ENCODE results near the gene MICU2. TPM values are rescaled to one million over a fixed set of nuclear protein-coding genes. Genes with fewer than 3 reads are reported as not detected.
A peak's percentile ranks its signal among the peaks of the same experiment; 100 is the strongest.

The MICU2 gene, protein sequence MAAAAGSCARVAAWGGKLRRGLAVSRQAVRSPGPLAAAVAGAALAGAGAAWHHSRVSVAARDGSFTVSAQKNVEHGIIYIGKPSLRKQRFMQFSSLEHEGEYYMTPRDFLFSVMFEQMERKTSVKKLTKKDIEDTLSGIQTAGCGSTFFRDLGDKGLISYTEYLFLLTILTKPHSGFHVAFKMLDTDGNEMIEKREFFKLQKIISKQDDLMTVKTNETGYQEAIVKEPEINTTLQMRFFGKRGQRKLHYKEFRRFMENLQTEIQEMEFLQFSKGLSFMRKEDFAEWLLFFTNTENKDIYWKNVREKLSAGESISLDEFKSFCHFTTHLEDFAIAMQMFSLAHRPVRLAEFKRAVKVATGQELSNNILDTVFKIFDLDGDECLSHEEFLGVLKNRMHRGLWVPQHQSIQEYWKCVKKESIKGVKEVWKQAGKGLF
- 10 to 100 TPM; 25.4 to 28.4 TPM for total RNA-seq
- 44.6 TPM for polyA plus RNA-seq (2013, experiment 1 of 2)
- polyA plus RNA-seq (2013, experiment 2 of 2) = 38.1 TPM
- 34.8 to 82.0 (median 60.0) reads per million in 172 experiments for total RNA-seq

DNA sequence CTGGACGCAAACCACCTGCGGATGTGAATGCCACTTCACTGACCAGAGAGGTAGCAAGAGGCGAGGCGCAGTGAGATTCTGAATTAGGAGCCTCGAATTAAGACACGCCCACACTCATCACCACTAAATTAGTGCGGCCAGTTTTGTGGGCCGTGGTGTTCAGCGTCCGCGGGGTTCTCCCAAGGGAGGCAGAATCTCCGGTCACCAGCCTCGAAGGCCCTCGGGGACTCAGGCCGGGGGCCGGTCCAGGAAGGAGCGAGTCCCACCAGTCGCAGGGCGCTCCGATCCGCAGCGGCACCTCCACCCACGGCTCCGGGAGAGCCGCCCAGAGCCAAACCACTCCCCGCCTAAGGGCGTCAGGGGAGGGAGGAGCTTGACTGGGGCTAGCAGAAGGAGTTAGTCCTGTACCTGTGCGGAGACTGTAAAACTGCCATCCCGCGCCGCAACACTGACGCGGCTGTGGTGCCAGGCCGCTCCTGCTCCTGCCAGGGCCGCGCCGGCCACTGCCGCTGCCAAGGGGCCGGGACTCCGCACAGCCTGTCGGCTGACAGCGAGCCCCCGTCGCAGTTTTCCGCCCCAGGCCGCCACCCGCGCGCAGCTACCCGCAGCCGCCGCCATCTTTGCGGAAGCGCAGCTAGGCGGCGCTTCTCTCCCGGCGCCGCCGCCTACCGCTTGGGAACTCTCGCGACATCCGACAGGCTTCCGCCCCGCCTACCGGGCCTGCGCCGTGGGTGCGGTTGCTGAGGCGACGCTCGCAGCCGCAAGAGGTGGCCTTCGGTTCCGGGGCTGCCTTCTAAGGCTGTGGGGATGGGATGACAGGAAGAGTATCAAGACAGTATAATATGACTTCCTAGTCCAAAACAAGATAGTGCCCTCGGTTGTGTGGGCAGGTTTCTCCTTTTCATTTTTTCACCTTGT is at the start of gene MICU2:
Gene MICU2 (minus strand): TSS at position 640 of the 918 bp plus-strand sequence. CDS start 22 bp downstream, at position 618.
- Mint-ChIP-seq H3K27me3 (peaks cover 10% of the 10 kb centered on the region), H3K36me3 (ENCODE audit: low read depth) (peaks cover 29% of the 10 kb centered on the region), H3K4me3 (peak within 1 kb of the TSS; percentile 97), H3K4me1 (ENCODE audit: low read depth) (peaks cover 45% of the 10 kb centered on the region), H3K9me3 (no peaks in the 10 kb centered on the region), H3K27ac (peak within 1 kb of the TSS; percentile 95)
- ATAC-seq (ENCODE audit: poor library complexity) = peak; percentile 93
- ChIA-PET CTCF (interaction anchor here (0.7 to 0.9 kb wide), 4 partner anchors 34 to 306 kb away, joined by 3 to 4 read pairs (median 3); no protein-coding TSS in a partner anchor), POLR2A (interaction anchor here (0.6 to 3.8 kb wide), 31 partner anchors 8 to 1740 kb away, joined by 3 to 72 read pairs (median 5); partner anchors contain the start of genes EEF1AKMT1, FGF9, MRPL57 and SKA3)
- peak within 1 kb of the TSS; percentile 91 to 97 for H3K27ac ChIP-seq (ENCODE audit: low read depth in 1 of 2, low read length in 2 of 2)
- intact Hi-C loops (cut with DNase I, micrococcal nuclease) = loop anchor here (2.0 to 10.0 kb wide), 11 partner anchors 67 to 1971 kb away; partner anchors contain the start of genes FGF9 (in 2 of the 2), MRPL57 (in 1 of the 2), SKA3 (in 1 of the 2) and TNFRSF19 (in 1 of the 2)
- H3K4me1 ChIP-seq (ENCODE audit: insufficient read depth, low read length) = peaks cover 28% of the 10 kb centered on the region
- peak; percentile 91 to 98 (median 95) for DNase-seq
- H3K36me3 ChIP-seq (ENCODE audit: insufficient read depth, low read length) = no peaks in the 10 kb centered on the region
- peak within 1 kb of the TSS; percentile 88 for H3K4me3 ChIP-seq (ENCODE audit: low read length)
- no peaks in the 10 kb centered on the region for H3K9me3 ChIP-seq (ENCODE audit: control insufficient read depth in 1 of 2, insufficient read depth in 1 of 2, low read length in 2 of 2)
- peaks cover 0 to under 1% of the 10 kb centered on the region in 2 experiments for H3K27me3 ChIP-seq (ENCODE audit: control insufficient read depth in 1 of 2, insufficient read depth in 2 of 2, low read length in 2 of 2)
- TF ChIP-seq, protein P1, sequence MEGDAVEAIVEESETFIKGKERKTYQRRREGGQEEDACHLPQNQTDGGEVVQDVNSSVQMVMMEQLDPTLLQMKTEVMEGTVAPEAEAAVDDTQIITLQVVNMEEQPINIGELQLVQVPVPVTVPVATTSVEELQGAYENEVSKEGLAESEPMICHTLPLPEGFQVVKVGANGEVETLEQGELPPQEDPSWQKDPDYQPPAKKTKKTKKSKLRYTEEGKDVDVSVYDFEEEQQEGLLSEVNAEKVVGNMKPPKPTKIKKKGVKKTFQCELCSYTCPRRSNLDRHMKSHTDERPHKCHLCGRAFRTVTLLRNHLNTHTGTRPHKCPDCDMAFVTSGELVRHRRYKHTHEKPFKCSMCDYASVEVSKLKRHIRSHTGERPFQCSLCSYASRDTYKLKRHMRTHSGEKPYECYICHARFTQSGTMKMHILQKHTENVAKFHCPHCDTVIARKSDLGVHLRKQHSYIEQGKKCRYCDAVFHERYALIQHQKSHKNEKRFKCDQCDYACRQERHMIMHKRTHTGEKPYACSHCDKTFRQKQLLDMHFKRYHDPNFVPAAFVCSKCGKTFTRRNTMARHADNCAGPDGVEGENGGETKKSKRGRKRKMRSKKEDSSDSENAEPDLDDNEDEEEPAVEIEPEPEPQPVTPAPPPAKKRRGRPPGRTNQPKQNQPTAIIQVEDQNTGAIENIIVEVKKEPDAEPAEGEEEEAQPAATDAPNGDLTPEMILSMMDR (IDR thresholded peaks at IDR 0.05) = no peak

DNA sequence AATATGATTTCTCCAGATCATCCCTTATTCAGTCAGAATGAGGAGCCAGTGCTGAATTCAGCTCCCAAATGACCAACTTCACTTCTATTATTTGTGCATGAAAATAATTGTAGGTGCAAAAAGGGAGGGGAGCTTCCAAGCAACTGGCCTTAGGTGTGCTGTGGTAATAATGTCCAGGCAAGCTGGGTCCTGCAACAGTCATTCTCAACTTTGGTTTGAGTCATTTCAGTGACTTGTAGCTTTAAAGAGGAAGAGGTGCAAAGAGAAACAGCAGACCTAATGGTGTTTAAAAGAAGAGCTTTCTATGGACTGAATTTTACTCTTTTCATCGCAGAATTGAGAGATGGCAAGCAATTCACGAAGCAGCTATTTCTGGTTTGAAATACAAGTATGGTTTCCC is 37.7 kb upstream of the MICU2 start:
- H3K4me3 Mint-ChIP-seq = no peak overlapping the region
- Histone ChIP-seq H3K36me3 (ENCODE audit: insufficient read depth, low read length) (no peaks in the 10 kb centered on the region), H3K27me3 (ENCODE audit: control insufficient read depth in 1 of 2, insufficient read depth in 2 of 2, low read length in 2 of 2) (peaks cover 0 to 8% of the 10 kb centered on the region in 2 experiments), H3K9me3 (ENCODE audit: control insufficient read depth in 1 of 2, insufficient read depth in 1 of 2, low read length in 2 of 2) (no peaks in the 10 kb centered on the region), H3K27ac (ENCODE audit: low read depth in 1 of 2, low read length in 2 of 2) (no peak overlapping the region), H3K4me3 (ENCODE audit: low read length) (no peak overlapping the region), H3K4me1 (ENCODE audit: insufficient read depth, low read length) (no peaks in the 10 kb centered on the region)
- intact Hi-C loops (cut with DNase I, micrococcal nuclease) = no loop called here
- CTCF ChIA-PET = no interaction called here
- no peaks in the 10 kb centered on the region for H3K36me3 Mint-ChIP-seq (ENCODE audit: low read depth)
- H3K4me1 Mint-ChIP-seq (ENCODE audit: low read depth) = no peaks in the 10 kb centered on the region
- TF ChIP-seq, protein P1 (IDR thresholded peaks at IDR 0.05) = no peak
- H3K27me3 Mint-ChIP-seq = peaks cover 9% of the 10 kb centered on the region
- no peaks in the 10 kb centered on the region for H3K9me3 Mint-ChIP-seq
- no peak overlapping the region for H3K27ac Mint-ChIP-seq
- no peak for ATAC-seq (ENCODE audit: poor library complexity)
- POLR2A ChIA-PET = no interaction called here
- no peak for DNase-seq

DNA sequence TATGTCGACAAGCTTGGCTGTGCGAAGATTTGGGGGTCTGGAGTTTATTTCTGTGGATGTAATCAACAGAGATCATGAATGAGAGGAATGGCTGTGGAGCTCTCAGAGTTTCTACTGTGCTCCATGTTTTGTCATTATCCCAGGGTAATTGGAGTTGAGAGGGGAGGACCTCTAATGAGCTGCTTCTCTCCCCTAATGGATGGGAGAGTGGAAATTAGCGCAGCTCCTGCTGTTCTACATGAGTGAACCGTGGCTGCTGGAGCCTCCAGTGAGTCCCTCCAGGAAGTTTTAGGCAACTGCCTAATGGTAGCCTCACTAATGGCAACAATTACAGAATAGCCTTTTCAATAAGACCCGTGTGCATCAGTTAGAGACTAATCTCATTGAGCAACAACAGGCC is 35.6 kb upstream of the MICU2 start:
- H3K4me1 ChIP-seq (ENCODE audit: insufficient read depth, low read length) = no peaks in the 10 kb centered on the region
- no peak overlapping the region for H3K27ac ChIP-seq (ENCODE audit: low read depth in 1 of 2, low read length in 2 of 2)
- no peaks in the 10 kb centered on the region for H3K4me1 Mint-ChIP-seq (ENCODE audit: low read depth)
- H3K36me3 Mint-ChIP-seq (ENCODE audit: low read depth) = no peaks in the 10 kb centered on the region
- peaks cover 0 to 8% of the 10 kb centered on the region in 2 experiments for H3K27me3 ChIP-seq (ENCODE audit: control insufficient read depth in 1 of 2, insufficient read depth in 2 of 2, low read length in 2 of 2)
- DNase-seq = no peak
- no peak overlapping the region for H3K4me3 ChIP-seq (ENCODE audit: low read length)
- intact Hi-C loops (cut with DNase I, micrococcal nuclease) = loop anchor here (2.0 to 10.0 kb wide), 9 partner anchors 33 to 1383 kb away; partner anchors contain the start of gene FGF9 (in 1 of the 2)
- ATAC-seq (ENCODE audit: poor library complexity) = no peak
- H3K9me3 ChIP-seq (ENCODE audit: control insufficient read depth in 1 of 2, insufficient read depth in 1 of 2, low read length in 2 of 2) = no peaks in the 10 kb centered on the region
- ChIA-PET CTCF (no interaction called here), POLR2A (no interaction called here)
- H3K36me3 ChIP-seq (ENCODE audit: insufficient read depth, low read length) = no peaks in the 10 kb centered on the region
- H3K27me3 Mint-ChIP-seq = peaks cover 18% of the 10 kb centered on the region
- TF ChIP-seq, protein P1 (IDR thresholded peaks at IDR 0.05) = no peak
- H3K9me3 Mint-ChIP-seq = no peaks in the 10 kb centered on the region
- H3K27ac Mint-ChIP-seq = no peak overlapping the region
- H3K4me3 Mint-ChIP-seq = no peak overlapping the region

Data from CD4-positive, alpha-beta T cell (primary cell).